Esophagus muscularis mucosa (tissue), 4 donors: ENCODE measurements around the gene MICAL3. TPM values are rescaled to one million over a fixed set of nuclear protein-coding genes. Genes with fewer than 3 reads are reported as not detected.

Experiments used
- DNase-seq: peaks from one replicate; pipeline ENCODE4 v3.0.0-alpha.2; 2017; ENCODE audit errors: extremely low spot score
- H3K27ac ChIP-seq, 4 donors: fragments of 200-600 bp; sonication (generic); replicated peaks in 1 of 4; 1 replicate in 3 of 4; 2 replicates in 1 of 4; pipeline ENCODE4 v1.5.1; 2016 to 2019; ENCODE audit warnings: mild to moderate bottlenecking in 1 of 4
- H3K27me3 ChIP-seq, 4 donors: fragments of 200-600 bp; sonication (generic); one replicate each; pipeline versions ENCODE4 v1.5.1 to v1.6.0; 2016 to 2019
- H3K36me3 ChIP-seq, 4 donors: fragments of 200-600 bp; sonication (generic); one replicate each; pipeline ENCODE4 v1.5.1; 2016 to 2019
- H3K4me1 ChIP-seq, 4 donors: fragments of 200-600 bp; sonication (generic); one replicate each; pipeline ENCODE4 v1.5.1; 2016 to 2019
- H3K4me3 ChIP-seq, 4 donors: fragments of 200-600 bp; sonication (generic); 1 replicate in 2 of 4; 2 replicates in 2 of 4; pipeline ENCODE4 v1.5.1; 2016 to 2019; ENCODE audit warnings: mild to moderate bottlenecking in 4 of 4, moderate library complexity in 1 of 4
- H3K9me3 ChIP-seq, 4 donors: fragments of 200-600 bp; sonication (generic); 1 replicate in 3 of 4; 2 replicates in 1 of 4; pipeline ENCODE4 v1.5.1; 2016 to 2019
- EP300 ChIP-seq: sonication (generic); formaldehyde crosslinking; IDR thresholded peaks from one replicate; pipeline ENCODE4 v1.6.1; 2017; ENCODE audit warnings: antibody characterized with exemption
- POLR2A ChIP-seq: fragments of 450-650 bp; IDR thresholded peaks from one replicate; pipeline ENCODE4 v1.6.1; 2017; ENCODE audit warnings: antibody characterized with exemption, moderate library complexity, mild to moderate bottlenecking, low read depth
- POLR2AphosphoS5 ChIP-seq, 2 donors: sonication (generic); formaldehyde crosslinking; IDR thresholded peaks; one replicate each; pipeline ENCODE4 v1.6.1; 2017; ENCODE audit warnings: antibody characterized with exemption in 2 of 2
- WGBS: methylation state at CpG from one replicate; pipeline ENCODE4 v1.1.5; 2018; 5-methylcytosine and 5-hydroxymethylcytosine counted together
- intact Hi-C: fragments of 100-400 bp; cut with DNase I; formaldehyde crosslinking; loops from one replicate; pipeline ENCODE4 v1.15.1; 2023
- total RNA-seq, 4 donors: library from RNA; depleted of rRNA; stranded (reverse); fragments of >200 nt; gene quantifications; one replicate each; pipeline versions ENCODE4 v1.1.0 to v1.2.1, GENCODE V29; 2016
- TF ChIP-seq, protein P1 (sequence below), 3 experiments: fragments of 200-600 bp in 2 of 3; fragments of 450-650 bp in 1 of 3; sonication (generic) in 2 of 3; IDR thresholded peaks; one replicate each; pipeline ENCODE4 v1.5.1; 2017 to 2019; ENCODE audit warnings: antibody characterized with exemption in 3 of 3, mild to moderate bottlenecking in 2 of 3, moderate library complexity in 1 of 3

Gene MICAL3
- total RNA-seq, 4 donors from 2014 or later, result 35.1 to 91.8 (median 67.8) TPM

GRCh38 chr22:17875156-17875555 lies 149.2 kb downstream of the MICAL3 start:
- WGBS, result 92% methylated on average over 15 of the region's 15 CpGs
- H3K27me3 ChIP-seq, result no peaks in the 10 kb centered on the region
- H3K4me1 ChIP-seq, result peaks cover 0 to 19% (median 11%) of the 10 kb centered on the region in 4 donors
- DNase-seq, result no peak
- H3K36me3 ChIP-seq, result peaks cover 24 to 90% (median 74%) of the 10 kb centered on the region in 4 donors
- no peaks in the 10 kb centered on the region for H3K9me3 ChIP-seq
- TF ChIP-seq POLR2AphosphoS5 (IDR thresholded peaks at IDR 0.05) (no peak), EP300 (no peak), POLR2A (no peak)
- TF ChIP-seq, protein P1, sequence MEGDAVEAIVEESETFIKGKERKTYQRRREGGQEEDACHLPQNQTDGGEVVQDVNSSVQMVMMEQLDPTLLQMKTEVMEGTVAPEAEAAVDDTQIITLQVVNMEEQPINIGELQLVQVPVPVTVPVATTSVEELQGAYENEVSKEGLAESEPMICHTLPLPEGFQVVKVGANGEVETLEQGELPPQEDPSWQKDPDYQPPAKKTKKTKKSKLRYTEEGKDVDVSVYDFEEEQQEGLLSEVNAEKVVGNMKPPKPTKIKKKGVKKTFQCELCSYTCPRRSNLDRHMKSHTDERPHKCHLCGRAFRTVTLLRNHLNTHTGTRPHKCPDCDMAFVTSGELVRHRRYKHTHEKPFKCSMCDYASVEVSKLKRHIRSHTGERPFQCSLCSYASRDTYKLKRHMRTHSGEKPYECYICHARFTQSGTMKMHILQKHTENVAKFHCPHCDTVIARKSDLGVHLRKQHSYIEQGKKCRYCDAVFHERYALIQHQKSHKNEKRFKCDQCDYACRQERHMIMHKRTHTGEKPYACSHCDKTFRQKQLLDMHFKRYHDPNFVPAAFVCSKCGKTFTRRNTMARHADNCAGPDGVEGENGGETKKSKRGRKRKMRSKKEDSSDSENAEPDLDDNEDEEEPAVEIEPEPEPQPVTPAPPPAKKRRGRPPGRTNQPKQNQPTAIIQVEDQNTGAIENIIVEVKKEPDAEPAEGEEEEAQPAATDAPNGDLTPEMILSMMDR (IDR thresholded peaks at IDR 0.05), result no peak
- no peak overlapping the region for H3K4me3 ChIP-seq
- H3K27ac ChIP-seq, result no peak overlapping the region
- intact Hi-C loops, result no loop called here

DNA sequence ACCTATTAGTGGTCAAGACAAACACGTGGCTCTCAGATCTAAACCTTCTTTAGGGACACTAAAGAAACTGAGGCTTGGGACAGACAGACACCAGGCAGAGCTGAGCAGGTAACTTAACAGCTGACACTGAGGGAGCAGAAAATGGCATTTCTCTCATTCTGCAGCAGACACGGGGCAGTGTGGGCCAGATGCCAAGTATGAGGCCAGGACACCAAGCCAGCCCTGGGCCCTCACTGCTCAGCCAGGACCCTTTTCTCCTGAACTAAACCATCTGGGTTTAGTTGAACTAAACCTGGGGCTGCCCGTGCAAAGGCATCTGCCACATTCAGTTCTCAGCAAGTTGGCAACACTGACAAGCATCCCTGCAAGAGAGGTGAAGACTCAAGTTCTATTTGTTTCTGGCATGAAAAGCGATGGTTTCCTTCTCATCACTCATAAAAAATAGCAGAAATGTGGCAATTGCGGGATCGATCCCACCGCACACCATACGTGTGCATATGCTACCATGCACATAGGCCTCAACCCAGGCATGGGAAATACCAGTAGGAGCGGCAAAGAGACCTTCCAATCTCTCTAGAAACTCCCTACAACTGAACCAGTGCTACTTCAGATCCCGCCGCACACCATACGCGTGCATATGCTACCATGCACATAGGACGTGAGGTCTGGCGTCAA lies 150.0 kb downstream of the MICAL3 start:
- peaks cover 23 to 87% (median 72%) of the 10 kb centered on the region in 4 donors for H3K36me3 ChIP-seq
- H3K4me3 ChIP-seq, result no peak overlapping the region
- H3K9me3 ChIP-seq, result no peaks in the 10 kb centered on the region
- DNase-seq, result no peak
- TF ChIP-seq POLR2AphosphoS5 (IDR thresholded peaks at IDR 0.05), result no peak
- TF ChIP-seq, protein P1 (IDR thresholded peaks at IDR 0.05), result no peak
- TF ChIP-seq EP300, result no peak
- TF ChIP-seq POLR2A, result no peak
- 96% methylated on average over 13 of the region's 15 CpGs for WGBS
- no peak overlapping the region for H3K27ac ChIP-seq
- H3K4me1 ChIP-seq, result peaks cover under 1 to 27% (median 19%) of the 10 kb centered on the region in 4 donors
- H3K27me3 ChIP-seq, result no peaks in the 10 kb centered on the region
- intact Hi-C loops, result no loop called here

DNA sequence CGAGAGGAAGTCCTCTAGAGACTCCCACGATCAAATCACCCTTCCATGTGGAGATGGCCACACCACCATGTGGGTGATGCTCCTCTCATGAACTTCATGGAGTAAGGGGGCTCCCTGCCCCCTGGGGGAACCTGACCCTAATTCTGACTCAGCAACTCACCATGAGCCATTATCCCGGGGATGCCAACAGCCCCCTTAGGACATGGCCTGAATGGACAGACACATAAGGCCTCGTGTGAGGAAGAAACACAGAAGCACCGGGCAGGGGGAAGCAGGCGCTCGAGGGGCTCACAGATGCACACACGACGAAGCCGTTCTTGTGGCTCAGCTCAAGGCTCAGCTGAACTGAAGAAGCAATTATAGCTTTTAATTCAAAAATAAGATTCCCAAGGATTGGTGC lies 150.6 kb downstream of the MICAL3 start:
- Histone ChIP-seq H3K4me1 (peaks cover 6 to 32% (median 24%) of the 10 kb centered on the region in 4 donors), H3K9me3 (no peaks in the 10 kb centered on the region), H3K27ac (no peak overlapping the region), H3K4me3 (no peak overlapping the region), H3K36me3 (peaks cover 23 to 87% (median 71%) of the 10 kb centered on the region in 4 donors), H3K27me3 (no peaks in the 10 kb centered on the region)
- DNase-seq, result no peak
- TF ChIP-seq, protein P1 (IDR thresholded peaks at IDR 0.05), result no peak
- TF ChIP-seq EP300, result no peak
- TF ChIP-seq POLR2AphosphoS5 (IDR thresholded peaks at IDR 0.05), result no peak
- no peak for TF ChIP-seq POLR2A
- WGBS, result 95% methylated on average over 9 of the region's 10 CpGs
- intact Hi-C loops, result no loop called here

DNA sequence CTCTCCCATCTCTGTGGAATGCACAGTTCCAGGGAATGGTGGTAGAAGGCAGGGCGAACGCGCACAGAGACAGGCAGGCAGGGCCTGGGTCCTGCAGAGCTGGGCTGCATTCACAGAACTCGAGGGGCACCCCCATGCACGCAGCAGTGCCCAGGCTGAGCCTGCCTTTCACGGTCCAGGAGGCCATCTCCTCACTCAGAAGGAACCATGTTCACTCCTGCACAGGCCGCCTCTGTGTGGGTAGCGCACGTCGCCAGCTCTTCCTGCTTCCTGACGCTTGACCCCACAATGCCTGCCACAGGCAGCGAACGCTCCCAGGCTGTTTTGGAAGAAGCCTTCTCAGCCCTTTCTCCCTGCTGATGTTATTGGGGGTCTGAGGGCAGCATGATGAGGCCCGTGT lies 151.2 kb downstream of the MICAL3 start:
- TF ChIP-seq POLR2A (no peak), POLR2AphosphoS5 (IDR thresholded peaks at IDR 0.05) (no peak), EP300 (no peak)
- TF ChIP-seq, protein P1 (IDR thresholded peaks at IDR 0.05), result no peak
- DNase-seq, result no peak
- Histone ChIP-seq H3K27me3 (no peaks in the 10 kb centered on the region), H3K27ac (no peak overlapping the region), H3K36me3 (peaks cover 23 to 85% (median 71%) of the 10 kb centered on the region in 4 donors), H3K4me1 (peaks cover 8 to 38% (median 30%) of the 10 kb centered on the region in 4 donors), H3K4me3 (no peak overlapping the region), H3K9me3 (no peaks in the 10 kb centered on the region)
- intact Hi-C loops, result no loop called here
- WGBS, result 97% methylated on average over 5 of the region's 14 CpGs
